ENCODE results near the gene RHPN2.
"Not testable (repeated sequence)": the region's sequence is repeated elsewhere in the genome, so short reads cannot be mapped to it uniquely, and the experiment has no call there.

DNA sequence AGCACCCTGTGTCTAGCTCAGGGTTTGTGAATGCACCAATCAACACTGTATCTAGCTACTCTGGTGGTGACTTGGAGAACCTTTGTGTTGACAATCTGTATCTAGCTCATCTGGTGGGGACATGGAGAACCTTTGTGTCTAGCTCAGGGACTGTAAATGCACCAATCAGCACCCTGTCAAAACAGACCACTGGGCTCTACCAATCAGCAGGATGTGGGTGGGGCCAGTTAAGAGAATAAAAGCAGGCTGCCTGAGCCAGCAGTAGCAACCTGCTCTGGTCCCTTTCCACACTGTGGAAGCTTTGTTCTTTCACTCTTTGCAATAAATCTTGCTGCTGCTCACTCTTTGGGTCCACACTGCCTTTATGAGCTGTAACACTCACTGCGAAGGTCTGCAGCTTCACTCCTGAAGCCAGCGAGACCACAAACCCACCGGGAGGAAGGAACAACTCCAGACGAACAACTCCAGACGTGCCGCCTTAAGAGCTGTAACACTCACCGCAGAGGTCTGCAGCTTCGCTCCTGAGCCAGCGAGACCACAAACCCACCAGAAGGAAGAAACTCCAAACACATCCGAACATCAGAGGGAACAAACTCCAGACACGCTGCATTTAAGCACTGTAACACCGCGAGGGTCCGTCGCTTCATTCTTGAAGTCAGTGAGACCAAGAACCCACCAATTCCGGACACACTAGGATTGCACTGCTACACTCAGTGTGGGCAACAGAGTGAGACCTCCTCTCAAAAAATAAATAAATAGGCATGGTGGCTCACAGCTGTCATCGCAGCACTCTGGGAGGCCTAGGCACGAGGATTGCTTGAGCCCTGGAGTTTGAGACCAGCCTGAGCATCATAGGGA is 27.3 kb downstream of the RHPN2 start:
- not testable (repeated sequence) for TF ChIP-seq CTCF (IDR thresholded peaks at IDR 0.05); ZFX (IDR thresholded peaks at IDR 0.05; ENCODE audit: borderline replicate concordance)
